ENCODE results near the gene TENT5C. TPM values are rescaled to one million over a fixed set of nuclear protein-coding genes. Genes with fewer than 3 reads are reported as not detected.

The TENT5C gene
- polyA plus RNA-seq, 1 donor (not counting 4 experiments of a cell fraction or from before 2014, with no cell fraction given), result 0.13 TPM

GRCh38 chr1:117633936-117634335 is 28.1 kb downstream of the TENT5C start:
- H2AFZ ChIP-seq (ENCODE audit: control insufficient read depth, low read length), result no peak overlapping the region
- FAIRE-seq, result no peak
- H3K4me1 ChIP-seq (ENCODE audit: control insufficient read depth, extremely low read depth, insufficient read depth, low read length), result no peaks in the 10 kb centered on the region
- dilution Hi-C loops (cut with MboI; ENCODE audit: extremely low pct_ligation_motif_present, low sequenced_read_pairs), result no loop called here
- H3K4me2 ChIP-seq (ENCODE audit: control insufficient read depth, extremely low read depth, insufficient read depth, low read depth, low read length), result no peak overlapping the region
- H3K9me1 ChIP-seq (ENCODE audit: control insufficient read depth, extremely low read depth, insufficient read depth, low read length), result no peaks in the 10 kb centered on the region
- H3K9ac ChIP-seq (ENCODE audit: control insufficient read depth, extremely low read depth, insufficient read depth, low read length), result no peak overlapping the region
- TF ChIP-seq EZH2 (IDR thresholded peaks at IDR 0.05; ENCODE audit: low read length), result no peak
- TF ChIP-seq CTCF (optimal IDR thresholded peaks at IDR 0.05 in 1 of 3, IDR thresholded peaks at IDR 0.05 in 1 of 3, conservative IDR thresholded peaks at IDR 0.05 in 1 of 3; ENCODE audit: extremely low read depth in 1 of 3, insufficient read depth in 2 of 3, low read length in 3 of 3), result no peak
- no peaks in the 10 kb centered on the region for H3K79me2 ChIP-seq (ENCODE audit: control insufficient read depth, insufficient read depth, low read length)
- H3K27ac ChIP-seq (ENCODE audit: control insufficient read depth, insufficient read depth, low read length), result no peak overlapping the region
- no peak for DNase-seq (ENCODE audit: low read depth, low spot score)
- H4K20me1 ChIP-seq (ENCODE audit: control insufficient read depth, extremely low read depth, insufficient read depth, low read length), result no peaks in the 10 kb centered on the region
- H3K9me3 ChIP-seq (ENCODE audit: control insufficient read depth, low read depth, low read length), result no peaks in the 10 kb centered on the region
- H3K4me3 ChIP-seq (ENCODE audit: control insufficient read depth in 2 of 3, extremely low read depth in 1 of 3, insufficient read depth in 2 of 3, low read depth in 1 of 3, low read length in 3 of 3), result no peak overlapping the region
- no peaks in the 10 kb centered on the region for H3K36me3 ChIP-seq (ENCODE audit: control insufficient read depth in 2 of 2, extremely low read depth in 1 of 2, insufficient read depth in 2 of 2, low read length in 2 of 2)
- peaks cover 7% of the 10 kb centered on the region for H3K27me3 ChIP-seq (ENCODE audit: control insufficient read depth, extremely low read depth, insufficient read depth, low read length)

- no peak for FAIRE-seq
- H3K9ac ChIP-seq (ENCODE audit: control insufficient read depth, extremely low read depth, insufficient read depth, low read length), result no peak overlapping the region
Observed at GRCh38 chr1:117634631-117635030, 28.8 kb downstream of the TENT5C start.

More at GRCh38 chr1:117634631-117635030, 28.8 kb downstream of the TENT5C start:
- Histone ChIP-seq H4K20me1 (ENCODE audit: control insufficient read depth, extremely low read depth, insufficient read depth, low read length) (no peaks in the 10 kb centered on the region), H2AFZ (ENCODE audit: control insufficient read depth, low read length) (no peak overlapping the region), H3K27ac (ENCODE audit: control insufficient read depth, insufficient read depth, low read length) (no peak overlapping the region), H3K4me3 (ENCODE audit: control insufficient read depth in 2 of 3, extremely low read depth in 1 of 3, insufficient read depth in 2 of 3, low read depth in 1 of 3, low read length in 3 of 3) (no peak overlapping the region), H3K36me3 (ENCODE audit: control insufficient read depth in 2 of 2, extremely low read depth in 1 of 2, insufficient read depth in 2 of 2, low read length in 2 of 2) (no peaks in the 10 kb centered on the region), H3K9me3 (ENCODE audit: control insufficient read depth, low read depth, low read length) (no peaks in the 10 kb centered on the region), H3K4me1 (ENCODE audit: control insufficient read depth, extremely low read depth, insufficient read depth, low read length) (no peaks in the 10 kb centered on the region), H3K27me3 (ENCODE audit: control insufficient read depth, extremely low read depth, insufficient read depth, low read length) (peaks cover 7% of the 10 kb centered on the region), H3K79me2 (ENCODE audit: control insufficient read depth, insufficient read depth, low read length) (no peaks in the 10 kb centered on the region), H3K9me1 (ENCODE audit: control insufficient read depth, extremely low read depth, insufficient read depth, low read length) (no peaks in the 10 kb centered on the region), H3K4me2 (ENCODE audit: control insufficient read depth, extremely low read depth, insufficient read depth, low read depth, low read length) (no peak overlapping the region)
- dilution Hi-C loops (cut with MboI; ENCODE audit: extremely low pct_ligation_motif_present, low sequenced_read_pairs), result no loop called here
- no peak for DNase-seq (ENCODE audit: low read depth, low spot score)
- TF ChIP-seq EZH2 (IDR thresholded peaks at IDR 0.05; ENCODE audit: low read length) (no peak), CTCF (optimal IDR thresholded peaks at IDR 0.05 in 1 of 3, IDR thresholded peaks at IDR 0.05 in 1 of 3, conservative IDR thresholded peaks at IDR 0.05 in 1 of 3; ENCODE audit: extremely low read depth in 1 of 3, insufficient read depth in 2 of 3, low read length in 3 of 3) (no peak)
